Endothelial cell (in vitro differentiated cells): ENCODE measurements around the gene ANXA3. TPM values are rescaled to one million over a fixed set of nuclear protein-coding genes. Genes with fewer than 3 reads are reported as not detected.

ENCODE experiments used
- DNase-seq: peaks from one replicate; pipeline ENCODE4 v3.0.0; 2021; ENCODE audit warnings: low spot score
- H3K27ac Mint-ChIP-seq: one replicate; pipeline ENCODE4 v1.8.0; 2021; ENCODE audit warnings: mixed read lengths, inconsistent platforms; ENCODE audit not compliant: unreplicated experiment
- H3K27me3 Mint-ChIP-seq: one replicate; pipeline ENCODE4 v1.8.0; 2021; ENCODE audit warnings: mild to moderate bottlenecking, moderate library complexity, mixed read lengths, inconsistent platforms; ENCODE audit not compliant: unreplicated experiment
- H3K36me3 Mint-ChIP-seq: one replicate; pipeline ENCODE4 v1.8.0; 2021; ENCODE audit warnings: mild to moderate bottlenecking, low read depth, mixed read lengths, inconsistent platforms; ENCODE audit not compliant: unreplicated experiment
- H3K4me1 Mint-ChIP-seq: one replicate; pipeline ENCODE4 v1.8.0; 2021; ENCODE audit warnings: mild to moderate bottlenecking, mixed read lengths, inconsistent platforms; ENCODE audit not compliant: unreplicated experiment
- H3K4me3 Mint-ChIP-seq: one replicate; pipeline ENCODE4 v1.8.0; 2021; ENCODE audit warnings: mild to moderate bottlenecking, mixed read lengths, inconsistent platforms; ENCODE audit not compliant: unreplicated experiment
- H3K9me3 Mint-ChIP-seq: one replicate; pipeline ENCODE4 v1.8.0; 2021; ENCODE audit warnings: mixed read lengths, inconsistent platforms; ENCODE audit not compliant: unreplicated experiment
- total RNA-seq: library from RNA; stranded (reverse); fragmentation: NEBNext Ultra II Directional; extraction: Animal tissue kit (Norgen Biotek cat#: 25700); gene quantifications from one replicate; pipeline ENCODE4 v1.2.1, GENCODE V29; 2021; ENCODE audit not compliant: unreplicated experiment
- TF ChIP-seq, protein P1 (sequence below): fragments of 200-600 bp; sonication (generic); IDR thresholded peaks from one replicate; pipeline ENCODE4 v1.5.0; 2021; ENCODE audit warnings: antibody characterized with exemption; ENCODE audit not compliant: unreplicated experiment

ANXA3 gene
- total RNA-seq, 1 donor from 2014 or later: 30.4 TPM

GRCh38 chr4:78512357-78512920 is 39.1 kb upstream of the ANXA3 start:
- TF ChIP-seq, protein P1, sequence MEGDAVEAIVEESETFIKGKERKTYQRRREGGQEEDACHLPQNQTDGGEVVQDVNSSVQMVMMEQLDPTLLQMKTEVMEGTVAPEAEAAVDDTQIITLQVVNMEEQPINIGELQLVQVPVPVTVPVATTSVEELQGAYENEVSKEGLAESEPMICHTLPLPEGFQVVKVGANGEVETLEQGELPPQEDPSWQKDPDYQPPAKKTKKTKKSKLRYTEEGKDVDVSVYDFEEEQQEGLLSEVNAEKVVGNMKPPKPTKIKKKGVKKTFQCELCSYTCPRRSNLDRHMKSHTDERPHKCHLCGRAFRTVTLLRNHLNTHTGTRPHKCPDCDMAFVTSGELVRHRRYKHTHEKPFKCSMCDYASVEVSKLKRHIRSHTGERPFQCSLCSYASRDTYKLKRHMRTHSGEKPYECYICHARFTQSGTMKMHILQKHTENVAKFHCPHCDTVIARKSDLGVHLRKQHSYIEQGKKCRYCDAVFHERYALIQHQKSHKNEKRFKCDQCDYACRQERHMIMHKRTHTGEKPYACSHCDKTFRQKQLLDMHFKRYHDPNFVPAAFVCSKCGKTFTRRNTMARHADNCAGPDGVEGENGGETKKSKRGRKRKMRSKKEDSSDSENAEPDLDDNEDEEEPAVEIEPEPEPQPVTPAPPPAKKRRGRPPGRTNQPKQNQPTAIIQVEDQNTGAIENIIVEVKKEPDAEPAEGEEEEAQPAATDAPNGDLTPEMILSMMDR: no peak
- DNase-seq: no peak
- Mint-ChIP-seq H3K4me1 (peaks cover 4% of the 10 kb centered on the region), H3K36me3 (peaks cover 4% of the 10 kb centered on the region), H3K27ac (no peak overlapping the region), H3K9me3 (no peaks in the 10 kb centered on the region), H3K4me3 (no peak overlapping the region), H3K27me3 (no peaks in the 10 kb centered on the region)

GRCh38 chr4:78513411-78513975 is 38.1 kb upstream of the ANXA3 start:
- H3K27me3 Mint-ChIP-seq: no peaks in the 10 kb centered on the region
- peaks cover 5% of the 10 kb centered on the region for H3K4me1 Mint-ChIP-seq
- H3K9me3 Mint-ChIP-seq: no peaks in the 10 kb centered on the region
- H3K4me3 Mint-ChIP-seq: no peak overlapping the region
- H3K36me3 Mint-ChIP-seq: no peaks in the 10 kb centered on the region
- H3K27ac Mint-ChIP-seq: no peak overlapping the region
- DNase-seq: no peak
- TF ChIP-seq, protein P1: no peak

DNA sequence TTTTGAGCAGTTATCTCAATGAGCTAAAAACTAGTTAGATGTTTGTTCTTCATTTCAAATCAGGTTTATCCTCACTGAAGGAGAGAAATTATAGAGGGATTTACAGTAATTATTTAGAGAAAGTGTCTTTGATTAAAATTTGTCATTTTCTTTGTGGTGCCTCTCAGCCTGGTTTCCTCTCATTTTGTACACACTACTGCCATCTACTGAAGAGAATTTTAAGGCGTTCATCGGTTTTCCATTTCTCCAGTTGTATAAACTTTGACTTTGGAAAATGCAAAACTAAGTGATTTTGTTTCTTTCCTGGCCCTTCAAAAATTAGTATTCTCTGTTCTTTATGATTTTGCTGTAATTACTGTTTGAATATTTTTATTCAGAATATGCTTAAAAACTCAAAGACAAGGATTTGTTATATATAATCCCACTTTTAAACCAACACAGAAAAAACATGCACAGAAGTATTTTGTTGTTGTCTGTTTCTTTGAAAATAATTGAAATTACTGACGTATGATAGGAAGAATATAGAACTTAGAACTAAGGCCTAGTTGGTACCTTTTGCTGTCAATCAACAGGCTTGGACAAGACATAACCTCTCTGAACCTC is 34.4 kb upstream of the ANXA3 start:
- Mint-ChIP-seq H3K4me1 (peaks cover 13% of the 10 kb centered on the region), H3K4me3 (no peak overlapping the region), H3K36me3 (no peaks in the 10 kb centered on the region), H3K27me3 (no peaks in the 10 kb centered on the region), H3K27ac (no peak overlapping the region), H3K9me3 (no peaks in the 10 kb centered on the region)
- DNase-seq: no peak
- TF ChIP-seq, protein P1: peak; percentile 56

- TF ChIP-seq, protein P1: no peak
- no peaks in the 10 kb centered on the region for H3K9me3 Mint-ChIP-seq
- no peak overlapping the region for H3K4me3 Mint-ChIP-seq
- DNase-seq: no peak
- H3K4me1 Mint-ChIP-seq: peaks cover 13% of the 10 kb centered on the region
- no peaks in the 10 kb centered on the region for H3K27me3 Mint-ChIP-seq
- H3K36me3 Mint-ChIP-seq: no peaks in the 10 kb centered on the region
- H3K27ac Mint-ChIP-seq: no peak overlapping the region
Measured at GRCh38 chr4:78518561-78518960, 33.0 kb upstream of the ANXA3 start.

- TF ChIP-seq, protein P1: no peak
- Mint-ChIP-seq H3K27me3 (peaks cover 2% of the 10 kb centered on the region), H3K4me1 (peaks cover 13% of the 10 kb centered on the region), H3K27ac (no peak overlapping the region), H3K9me3 (no peaks in the 10 kb centered on the region), H3K4me3 (no peak overlapping the region), H3K36me3 (no peaks in the 10 kb centered on the region)
- DNase-seq: no peak
Measured at GRCh38 chr4:78519962-78520361, 31.6 kb upstream of the ANXA3 start.
